Endothelial cell (in vitro differentiated cells): ENCODE results near the gene IL5RA. TPM values are rescaled to one million over a fixed set of nuclear protein-coding genes. Genes with fewer than 3 reads are reported as not detected.

Experiments used
- DNase-seq: peaks from one replicate; pipeline ENCODE4 v3.0.0; 2021; ENCODE audit warnings: low spot score
- H3K27ac Mint-ChIP-seq: one replicate; pipeline ENCODE4 v1.8.0; 2021; ENCODE audit warnings: mixed read lengths, inconsistent platforms; ENCODE audit not compliant: unreplicated experiment
- H3K27me3 Mint-ChIP-seq: one replicate; pipeline ENCODE4 v1.8.0; 2021; ENCODE audit warnings: mild to moderate bottlenecking, moderate library complexity, mixed read lengths, inconsistent platforms; ENCODE audit not compliant: unreplicated experiment
- H3K36me3 Mint-ChIP-seq: one replicate; pipeline ENCODE4 v1.8.0; 2021; ENCODE audit warnings: mild to moderate bottlenecking, low read depth, mixed read lengths, inconsistent platforms; ENCODE audit not compliant: unreplicated experiment
- H3K4me1 Mint-ChIP-seq: one replicate; pipeline ENCODE4 v1.8.0; 2021; ENCODE audit warnings: mild to moderate bottlenecking, mixed read lengths, inconsistent platforms; ENCODE audit not compliant: unreplicated experiment
- H3K4me3 Mint-ChIP-seq: one replicate; pipeline ENCODE4 v1.8.0; 2021; ENCODE audit warnings: mild to moderate bottlenecking, mixed read lengths, inconsistent platforms; ENCODE audit not compliant: unreplicated experiment
- H3K9me3 Mint-ChIP-seq: one replicate; pipeline ENCODE4 v1.8.0; 2021; ENCODE audit warnings: mixed read lengths, inconsistent platforms; ENCODE audit not compliant: unreplicated experiment
- CTCF ChIP-seq: fragments of 200-600 bp; sonication (generic); IDR thresholded peaks from one replicate; pipeline ENCODE4 v1.5.0; 2021; ENCODE audit warnings: antibody characterized with exemption; ENCODE audit not compliant: unreplicated experiment
- total RNA-seq: library from RNA; stranded (reverse); fragmentation: NEBNext Ultra II Directional; extraction: Animal tissue kit (Norgen Biotek cat#: 25700); gene quantifications from one replicate; pipeline ENCODE4 v1.2.1, GENCODE V29; 2021; ENCODE audit not compliant: unreplicated experiment

IL5RA gene
- total RNA-seq, 1 donor from 2014 or later, result not detected

GRCh38 chr3:3066910-3067309 is 43.3 kb downstream of the IL5RA start:
- Mint-ChIP-seq H3K9me3 (peaks cover 45% of the 10 kb centered on the region), H3K4me1 (no peaks in the 10 kb centered on the region), H3K27ac (no peak overlapping the region), H3K27me3 (peaks cover 6% of the 10 kb centered on the region), H3K4me3 (no peak overlapping the region), H3K36me3 (peaks cover 20% of the 10 kb centered on the region)
- DNase-seq, result no peak
- no peak for TF ChIP-seq CTCF

GRCh38 chr3:3066378-3066777 is 43.8 kb downstream of the IL5RA start:
- no peak for DNase-seq
- H3K27me3 Mint-ChIP-seq, result peaks cover 6% of the 10 kb centered on the region
- peaks cover 45% of the 10 kb centered on the region for H3K9me3 Mint-ChIP-seq
- no peak overlapping the region for H3K27ac Mint-ChIP-seq
- no peaks in the 10 kb centered on the region for H3K4me1 Mint-ChIP-seq
- no peak overlapping the region for H3K4me3 Mint-ChIP-seq
- peaks cover 21% of the 10 kb centered on the region for H3K36me3 Mint-ChIP-seq
- no peak for TF ChIP-seq CTCF

GRCh38 chr3:3065876-3066275 is 44.3 kb downstream of the IL5RA start:
- H3K4me3 Mint-ChIP-seq, result no peak overlapping the region
- peaks cover 45% of the 10 kb centered on the region for H3K9me3 Mint-ChIP-seq
- no peak overlapping the region for H3K27ac Mint-ChIP-seq
- peaks cover 6% of the 10 kb centered on the region for H3K27me3 Mint-ChIP-seq
- no peak for DNase-seq
- H3K4me1 Mint-ChIP-seq, result no peaks in the 10 kb centered on the region
- peaks cover 21% of the 10 kb centered on the region for H3K36me3 Mint-ChIP-seq
- TF ChIP-seq CTCF, result no peak

- Mint-ChIP-seq H3K27ac (no peak overlapping the region), H3K4me3 (no peak overlapping the region), H3K27me3 (peaks cover 3% of the 10 kb centered on the region), H3K36me3 (peaks cover 18% of the 10 kb centered on the region), H3K9me3 (peaks cover 41% of the 10 kb centered on the region), H3K4me1 (no peaks in the 10 kb centered on the region)
- TF ChIP-seq CTCF, result no peak
- DNase-seq, result no peak
Measured at GRCh38 chr3:3064297-3064696, 45.9 kb downstream of the IL5RA start.

- Mint-ChIP-seq H3K27ac (no peak overlapping the region), H3K36me3 (peaks cover 14% of the 10 kb centered on the region), H3K27me3 (peaks cover 3% of the 10 kb centered on the region), H3K9me3 (peaks cover 19% of the 10 kb centered on the region), H3K4me3 (no peak overlapping the region), H3K4me1 (no peaks in the 10 kb centered on the region)
- no peak for DNase-seq
- no peak for TF ChIP-seq CTCF
Measured at GRCh38 chr3:3059645-3060044, 50.5 kb downstream of the IL5RA start.
